A549 treated with CpdA at 1 μM for 4 hours (cell line): ENCODE measurements around the gene TM4SF1. TPM values are rescaled to one million over a fixed set of nuclear protein-coding genes. Genes with fewer than 3 reads are reported as not detected.

ENCODE experiments used
- total RNA-seq: library from RNA; stranded (reverse); fragments of 200-300 nt; extraction: Qiagen RNA extraction; gene quantifications from 5 replicates; pipeline ENCODE4 v1.2.3, GENCODE V29; 2022; ENCODE audit warnings: low read depth

TM4SF1 gene
- 1,446 to 2,525 TPM (median 1,775 TPM) in 5 replicates for total RNA-seq

GRCh38 chr3:149377408-149378364 lies at the start of gene TM4SF1:
Gene TM4SF1 (minus strand): TSS chr3:149377649. CDS start chr3:149377547, 102 bp downstream.

GRCh38 chr3:149333176-149333859 lies 44.1 kb downstream of the TM4SF1 start, which contains the start of gene TM4SF18:
Gene TM4SF18 (minus strand): TSS chr3:149333636. CDS start chr3:149333382, 254 bp downstream.

Other genes with a start within 250 kb of the TM4SF1 start
- gene HPS3, start 248.0 kb downstream of the TM4SF1 start, total RNA-seq: 35.8 to 41.0 TPM (median 37.1 TPM) in 5 replicates
- gene CP, start 155.8 kb downstream of the TM4SF1 start, total RNA-seq: 3.4 to 8.3 TPM (median 5.9 TPM) in 5 replicates
- 42.4 to 49.6 TPM (median 45.0 TPM) in 5 replicates for gene TM4SF18, start 44.0 kb downstream of the TM4SF1 start, total RNA-seq
- 29.3 to 43.4 TPM (median 35.2 TPM) in 5 replicates for gene TM4SF4, start 97.0 kb upstream of the TM4SF1 start, total RNA-seq